ENCODE results near the gene MYH10.

The MYH10 gene

DNA sequence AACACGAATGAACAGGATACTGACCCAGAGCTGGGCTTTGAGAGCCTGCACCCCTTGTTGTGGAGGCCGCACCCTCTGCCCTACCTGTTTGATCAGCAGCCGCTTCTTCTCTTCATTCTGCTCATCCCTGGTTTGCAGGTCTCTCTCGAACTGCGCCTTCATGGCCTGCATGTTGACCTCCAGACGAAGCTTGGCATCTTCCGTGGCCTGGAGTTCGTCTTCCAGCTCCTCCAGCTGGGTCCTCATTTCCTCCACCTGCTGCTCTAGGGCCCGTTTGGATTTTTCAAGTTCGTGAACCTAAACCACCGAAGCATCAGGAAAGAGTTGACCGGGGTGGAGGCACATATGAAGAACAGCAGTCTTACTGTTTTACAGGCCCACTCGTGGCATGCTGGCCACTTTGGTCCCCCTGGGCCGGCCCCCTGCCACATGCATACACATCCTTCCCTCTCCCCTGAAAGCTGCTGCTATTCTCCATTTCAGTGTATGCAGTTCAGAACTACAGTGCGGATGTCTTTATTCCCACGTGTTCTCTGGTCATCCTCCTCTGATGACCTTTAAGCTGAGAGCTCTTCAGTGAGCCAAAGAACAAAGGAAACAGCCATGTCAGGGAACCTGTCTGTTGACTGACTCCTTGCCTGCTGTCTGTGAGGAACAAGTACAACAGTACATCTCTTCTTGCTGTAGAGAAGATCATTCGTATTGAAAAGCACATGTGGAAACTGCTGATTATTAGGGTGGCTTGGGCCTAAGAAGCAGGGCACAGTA lies 140.1 kb downstream of the MYH10 start:
- DNase-seq: no peak

DNA sequence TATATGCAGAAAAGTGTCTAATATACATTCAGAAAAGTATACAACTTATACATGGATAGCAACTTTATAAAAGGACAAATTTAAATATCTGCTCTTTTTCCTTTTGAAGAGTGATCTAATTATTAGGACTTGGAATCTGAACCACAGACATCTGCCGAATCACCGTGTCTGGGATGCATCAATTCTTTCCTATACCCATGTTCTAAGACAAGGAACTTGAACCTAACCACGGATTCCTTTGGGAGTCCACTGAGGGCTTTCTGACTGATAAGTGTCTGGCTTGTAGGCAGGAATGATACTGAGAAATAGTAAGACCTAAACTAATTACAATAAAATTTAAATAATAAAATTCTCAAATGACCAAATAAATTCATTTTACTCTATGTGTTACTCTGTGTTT lies 140.7 kb downstream of the MYH10 start:
- no peak for DNase-seq

DNA sequence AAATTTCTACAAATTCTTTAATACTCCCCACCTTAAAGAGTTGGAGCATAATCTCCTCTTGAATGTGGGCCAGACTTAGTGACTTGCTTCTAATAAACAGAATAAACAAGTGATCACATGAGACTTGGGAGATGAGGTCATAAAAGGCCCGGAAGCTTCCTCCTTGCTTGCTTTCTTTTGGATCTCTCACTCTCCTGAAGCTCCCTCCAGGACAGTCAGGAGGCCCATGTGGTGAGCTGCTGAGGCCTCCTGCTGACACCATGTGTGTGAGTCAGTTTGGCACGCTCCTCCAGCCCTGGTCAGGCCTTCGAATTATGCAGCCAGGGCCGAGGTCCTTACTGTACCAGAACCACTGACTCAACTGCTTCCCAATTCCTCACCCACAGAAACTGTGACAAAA lies 141.6 kb downstream of the MYH10 start:
- no peak for DNase-seq

DNA sequence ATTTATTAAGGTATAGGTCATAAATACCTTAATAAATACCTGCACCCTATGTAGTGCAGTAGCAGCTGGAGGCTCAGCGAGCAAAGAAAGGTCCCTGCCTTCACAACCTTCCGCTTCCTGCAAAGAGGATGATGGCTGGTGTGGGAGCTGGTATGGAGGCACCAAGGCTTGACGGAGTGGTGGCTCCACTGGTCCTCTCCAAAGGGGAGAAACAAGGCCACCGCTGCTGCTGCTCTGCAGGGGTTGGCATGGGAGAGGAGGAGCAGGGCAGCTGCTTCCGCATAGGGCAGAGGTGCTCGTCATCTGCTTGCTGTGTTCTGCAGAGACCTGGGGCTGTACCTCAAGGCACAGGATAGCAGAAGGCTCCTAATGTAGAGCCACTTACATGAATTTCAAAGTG lies 142.0 kb downstream of the MYH10 start:
- DNase-seq: no peak

DNA sequence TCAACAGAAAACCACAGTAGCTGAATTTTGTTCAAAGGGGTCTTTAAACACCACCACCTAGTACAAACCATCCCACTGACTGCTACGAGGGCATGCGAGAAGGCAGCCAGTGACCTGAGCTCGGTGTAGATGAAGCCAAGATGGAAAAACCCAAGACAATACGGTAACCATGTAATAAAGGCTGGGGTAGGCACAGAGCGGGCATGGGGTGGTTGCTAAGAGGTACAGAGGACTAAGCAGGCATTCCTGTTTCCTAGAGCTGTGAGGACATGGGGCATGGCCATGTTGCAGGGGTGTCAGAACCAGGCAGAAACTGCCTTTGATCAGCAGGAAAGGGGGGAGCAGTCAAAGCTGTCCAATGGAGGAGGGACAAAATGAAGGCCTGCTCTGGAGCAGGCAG lies 142.8 kb downstream of the MYH10 start:
- DNase-seq: no peak

DNA sequence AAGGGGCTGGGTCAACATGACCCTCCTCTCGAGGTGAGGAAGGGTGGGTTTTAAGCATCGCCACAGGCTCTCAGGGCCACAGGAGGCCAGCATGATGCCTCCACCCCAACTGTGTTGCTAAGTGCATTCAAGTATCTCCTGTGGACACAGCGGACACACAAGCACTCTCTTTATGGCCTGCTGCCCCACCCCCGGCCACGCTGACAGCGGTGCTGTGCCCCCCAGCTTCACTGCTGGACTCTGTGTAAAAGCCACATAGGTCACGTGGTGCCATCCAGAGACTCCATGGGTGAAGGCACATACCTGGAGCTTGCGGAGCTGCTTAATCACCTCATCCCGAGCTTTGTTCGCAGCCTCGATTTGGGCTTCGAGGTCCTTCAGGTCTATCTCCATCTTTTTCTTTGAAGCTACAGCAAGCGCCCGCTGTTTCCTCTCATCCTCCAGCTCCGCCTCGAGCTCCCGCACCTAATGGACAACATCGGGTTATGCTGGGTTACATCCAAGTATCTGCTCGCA lies 143.3 kb downstream of the MYH10 start:
- no peak for DNase-seq

DNA sequence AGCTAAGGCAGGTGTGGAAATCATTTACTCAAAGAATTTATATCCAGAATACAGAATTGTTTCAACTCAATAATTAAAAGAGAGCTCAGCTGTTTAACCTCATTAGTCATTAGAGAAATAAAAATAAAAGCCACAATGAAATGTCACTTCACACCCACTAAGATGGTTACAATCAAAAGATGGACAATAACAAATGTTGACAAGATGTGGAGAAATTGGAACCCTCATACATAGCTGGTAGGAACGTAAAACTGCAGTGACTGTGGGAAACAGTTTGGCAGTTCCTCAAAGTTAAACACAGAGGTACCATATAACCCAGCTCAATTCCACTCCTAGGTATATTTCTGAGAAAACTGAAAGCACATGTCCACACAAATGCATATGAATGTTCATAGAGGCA lies 145.0 kb downstream of the MYH10 start:
- DNase-seq: no peak

DNA sequence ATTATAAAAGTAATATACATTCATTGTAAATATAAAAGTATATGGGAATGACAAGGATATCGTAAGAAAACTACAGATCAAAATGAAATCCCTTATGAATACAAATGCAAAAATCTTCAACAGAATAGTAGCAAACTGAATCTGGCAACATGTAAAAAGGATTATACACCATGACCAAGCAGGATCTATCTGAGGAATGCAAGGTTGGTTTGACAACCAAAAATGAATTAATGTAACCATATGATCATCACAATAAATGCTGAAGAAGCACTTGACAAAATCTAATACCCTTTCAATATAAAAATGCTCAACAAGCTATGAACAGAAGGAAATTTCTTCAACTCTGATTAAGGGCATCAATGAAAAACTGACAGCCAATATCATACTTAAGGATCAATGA lies 146.1 kb downstream of the MYH10 start:
- no peak for DNase-seq

DNA sequence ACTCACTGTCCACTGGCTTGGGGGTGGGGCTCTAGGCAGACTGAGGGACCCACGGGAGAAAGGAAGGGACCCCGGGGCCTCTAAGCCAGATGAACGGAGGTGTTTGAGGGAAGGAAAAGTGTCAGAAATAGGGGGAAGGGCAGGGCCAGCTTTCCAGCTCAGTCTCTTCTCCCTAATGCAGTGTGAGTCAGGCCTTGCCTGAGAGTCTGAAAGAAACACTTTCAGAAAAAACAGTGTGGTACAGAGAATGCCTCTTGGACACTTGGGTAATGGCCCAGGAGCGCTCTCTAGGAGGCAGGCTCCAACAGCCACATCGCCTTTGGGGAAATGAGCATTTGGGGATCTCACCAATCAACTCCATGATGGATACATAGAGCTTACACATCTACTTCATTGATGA lies 148.0 kb downstream of the MYH10 start:
- no peak for DNase-seq

DNA sequence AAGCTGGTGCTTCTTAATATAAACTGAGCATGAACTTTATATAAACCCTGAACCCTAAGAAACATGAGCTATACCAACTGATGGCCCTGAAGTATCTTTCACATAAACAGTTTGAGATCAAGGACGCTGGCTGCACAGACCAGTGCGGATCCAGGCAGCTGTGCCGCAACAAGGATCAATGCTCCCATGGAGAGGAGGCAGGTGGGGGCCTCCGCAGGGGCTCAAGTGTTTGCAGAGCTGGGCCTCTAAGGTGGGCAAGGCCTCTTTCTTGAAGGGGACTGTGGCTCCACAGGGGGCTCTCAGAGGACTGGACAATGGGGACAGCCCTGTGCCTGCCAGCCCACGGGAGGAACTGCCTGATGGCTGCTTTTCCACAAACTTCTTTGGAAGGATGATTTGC lies 148.8 kb downstream of the MYH10 start:
- DNase-seq: no peak

DNA sequence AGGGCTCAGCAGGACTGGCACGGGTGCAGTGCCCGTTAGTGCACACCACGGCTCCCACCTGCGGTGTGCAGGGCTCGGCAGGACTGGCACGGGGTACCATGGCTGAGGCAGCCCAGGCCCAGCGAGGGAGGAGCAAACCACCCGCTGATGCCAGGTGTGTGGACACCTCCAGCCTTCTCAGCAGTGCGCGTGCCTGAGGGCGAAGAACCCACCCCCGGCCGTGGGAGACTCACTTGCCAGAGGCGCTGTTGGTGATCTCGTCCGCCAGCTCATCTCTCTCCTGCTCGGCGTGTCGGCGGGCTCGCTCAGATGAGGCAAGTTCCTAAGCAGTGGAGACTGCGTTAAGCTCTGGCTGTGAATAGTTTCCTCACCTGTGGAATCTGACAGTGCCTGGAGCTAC lies 149.4 kb downstream of the MYH10 start:
- DNase-seq: no peak

DNA sequence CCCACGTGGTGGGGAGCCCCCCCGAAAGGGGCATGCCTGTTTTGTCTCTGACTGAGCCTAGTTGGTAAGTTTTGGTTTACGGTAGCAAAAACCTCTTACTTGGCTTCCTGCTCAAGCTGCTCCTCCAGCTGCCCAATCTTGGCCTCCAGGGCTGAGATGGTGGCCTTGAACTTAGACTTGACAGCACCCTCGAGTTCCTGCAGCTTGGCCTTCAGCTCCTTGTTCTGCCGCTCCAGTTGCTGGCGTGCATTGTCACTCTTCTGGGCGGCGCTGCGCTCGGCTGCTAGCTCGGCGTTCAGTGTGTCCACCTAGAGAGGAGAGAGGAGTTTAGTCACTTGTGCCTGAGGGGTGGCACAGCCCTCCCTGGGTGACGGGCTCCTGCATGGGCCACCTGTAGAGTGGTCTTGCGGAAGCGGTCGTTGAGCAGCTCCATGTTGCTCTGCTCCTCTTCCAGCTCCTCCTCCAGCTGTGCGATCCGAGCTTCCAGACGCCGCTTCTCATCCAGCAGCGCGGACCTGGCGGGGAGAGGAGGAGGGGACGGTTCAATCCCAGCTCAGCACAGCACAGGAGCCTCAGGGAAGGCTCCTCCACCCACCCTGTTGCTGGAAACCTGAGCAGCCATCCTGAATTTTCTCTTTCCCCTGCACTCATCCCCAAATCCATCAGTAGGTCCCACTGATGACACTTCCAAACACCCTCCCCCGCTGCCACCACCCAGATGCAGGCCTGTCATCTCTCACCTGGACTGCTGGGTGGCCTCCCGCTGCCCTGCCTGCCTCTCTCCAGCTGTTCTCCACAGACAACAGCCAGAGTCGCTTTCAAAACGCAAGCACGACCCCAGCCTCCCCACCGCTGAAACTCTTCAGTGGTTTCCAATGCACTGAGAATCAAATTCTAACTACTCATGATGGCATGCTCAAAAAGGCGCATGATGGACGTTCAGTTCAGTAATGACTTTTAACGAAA lies 150.2 kb downstream of the MYH10 start:
- no peak for DNase-seq

DNA sequence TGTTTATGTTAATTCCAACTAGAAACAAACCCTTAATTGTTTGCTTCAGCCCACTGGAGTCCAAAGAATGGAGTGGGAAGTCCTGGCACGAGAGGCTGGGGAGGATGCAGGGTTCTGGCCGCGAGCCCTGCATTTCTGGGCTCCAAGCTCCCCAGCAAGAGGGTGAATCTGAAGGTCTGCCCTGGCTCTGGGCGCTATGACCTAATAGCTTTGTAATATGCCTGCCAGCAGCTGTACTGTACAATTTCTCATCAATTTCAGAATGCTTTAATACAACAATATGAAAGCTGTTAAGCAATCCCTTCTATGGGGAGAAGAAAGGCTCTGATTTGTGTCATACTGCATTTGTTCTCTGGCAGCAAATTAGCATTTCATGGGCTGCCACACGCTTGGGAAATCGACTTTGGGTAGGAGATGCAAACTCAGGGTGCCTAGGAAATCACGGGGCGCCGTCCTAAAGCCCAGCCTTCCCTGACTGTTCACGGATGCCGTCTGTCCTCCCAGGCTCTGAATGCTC lies 151.0 kb downstream of the MYH10 start:
- DNase-seq: no peak

DNA sequence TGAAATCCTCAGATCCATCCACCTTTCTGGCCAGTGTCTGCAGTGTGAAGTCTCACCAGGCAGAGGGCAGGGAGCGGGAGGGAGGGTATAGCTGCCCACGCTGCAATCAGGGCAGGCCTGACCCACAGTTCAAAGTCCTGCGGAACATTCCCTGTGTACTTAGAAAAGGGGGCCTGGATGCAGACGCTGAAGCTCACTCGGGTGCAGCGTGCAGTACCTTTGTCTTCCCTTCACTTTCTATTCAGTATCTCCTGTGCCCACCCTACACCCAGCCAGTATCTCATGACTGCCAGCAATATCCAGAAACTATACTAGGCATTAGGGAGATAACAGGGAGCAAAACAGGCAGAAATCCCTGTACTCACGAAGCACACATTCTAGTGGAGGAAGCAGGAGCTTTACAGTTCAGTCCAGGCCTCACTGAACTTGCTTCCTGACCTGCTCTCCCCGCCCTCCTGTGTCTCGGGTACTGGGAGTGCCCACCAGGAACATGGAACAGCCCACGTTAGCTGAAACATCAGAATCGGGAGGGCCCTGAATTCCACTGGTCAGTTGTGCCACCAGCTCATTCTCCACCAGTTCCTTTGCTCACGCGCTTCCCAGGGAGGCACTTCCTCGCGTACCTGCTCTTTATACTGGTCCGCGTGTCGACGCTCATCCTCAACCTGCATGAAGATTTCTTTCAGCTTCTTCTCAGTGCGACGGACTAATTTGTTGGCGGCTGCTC lies 152.6 kb downstream of the MYH10 start:
- DNase-seq: no peak

DNA sequence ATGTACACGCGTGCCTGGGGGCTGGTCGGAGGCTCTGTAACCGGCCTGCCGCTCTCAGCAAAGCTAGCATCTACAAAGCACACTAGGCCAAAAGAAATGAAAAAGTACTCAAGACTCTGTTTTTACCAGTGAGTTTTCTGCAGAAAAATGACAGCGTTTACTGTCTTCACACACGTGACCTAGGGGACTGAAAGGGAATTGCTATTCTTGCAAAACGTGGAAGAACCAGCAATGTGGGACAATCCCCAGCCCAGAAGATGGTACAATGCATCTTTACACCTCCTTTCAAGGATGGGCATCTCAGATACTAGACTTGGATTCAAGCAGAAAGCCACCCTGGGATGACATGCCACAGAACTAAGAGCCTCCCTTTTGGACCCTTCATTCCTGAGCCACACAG lies 153.4 kb downstream of the MYH10 start:
- no peak for DNase-seq

DNA sequence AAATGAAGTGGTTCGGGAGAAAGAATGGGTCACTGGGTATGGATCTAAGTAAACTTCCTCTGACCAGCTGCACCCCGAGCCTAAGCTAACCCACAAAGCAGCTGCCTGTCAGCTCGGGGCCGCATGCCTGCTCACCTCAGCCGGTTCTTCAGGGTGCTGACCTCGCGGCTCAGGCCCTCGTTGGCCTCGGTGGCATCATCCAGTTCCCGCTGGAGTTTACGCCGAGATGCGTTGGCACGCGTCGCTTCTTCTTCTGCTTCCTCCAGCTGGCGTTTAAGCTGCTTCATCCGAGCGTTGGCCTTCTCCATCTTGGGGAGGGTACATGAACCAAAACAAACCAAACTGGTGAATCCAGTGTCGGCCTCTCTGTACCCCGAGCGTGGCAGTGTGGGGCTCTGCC lies 153.8 kb downstream of the MYH10 start:
- no peak for DNase-seq

DNA sequence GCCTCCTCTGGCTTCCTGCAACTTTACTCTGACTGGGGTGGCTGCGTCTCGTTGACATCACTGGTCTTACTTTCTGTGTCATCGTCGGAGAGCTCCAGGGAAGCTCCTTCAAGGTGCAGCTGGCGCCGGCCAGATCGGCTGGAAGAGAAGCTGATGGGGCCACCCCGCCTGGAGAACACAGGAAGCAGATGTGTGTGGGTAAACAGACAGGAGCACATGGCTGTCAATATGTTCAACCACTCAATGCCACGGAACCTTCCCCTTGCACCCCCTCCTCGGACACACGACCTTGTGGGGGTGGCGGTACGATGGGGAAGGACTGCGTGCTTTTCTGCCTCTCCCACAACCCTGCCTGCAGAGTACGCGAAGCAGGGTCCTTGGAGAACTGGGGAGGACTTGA lies 154.7 kb downstream of the MYH10 start:
- no peak for DNase-seq

DNA sequence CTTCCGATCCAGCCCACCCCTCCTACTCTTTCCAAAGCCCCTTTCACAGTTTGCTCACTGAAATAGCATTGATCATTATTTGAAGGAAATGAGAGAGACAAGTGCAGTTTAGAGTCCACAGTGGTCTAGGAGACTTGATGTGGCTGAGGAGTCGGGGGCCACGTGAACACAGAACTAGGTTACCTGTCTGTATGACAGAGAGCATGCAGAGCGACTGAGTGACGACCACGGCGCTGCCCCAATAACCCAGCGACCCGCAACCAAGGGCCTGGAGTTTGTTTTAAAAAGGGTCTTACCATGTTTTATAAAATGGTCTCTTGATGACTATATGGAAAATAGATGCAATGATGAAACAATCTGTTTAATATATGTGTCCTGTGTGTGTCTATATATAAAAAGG lies 155.3 kb downstream of the MYH10 start:
- DNase-seq: no peak

DNA sequence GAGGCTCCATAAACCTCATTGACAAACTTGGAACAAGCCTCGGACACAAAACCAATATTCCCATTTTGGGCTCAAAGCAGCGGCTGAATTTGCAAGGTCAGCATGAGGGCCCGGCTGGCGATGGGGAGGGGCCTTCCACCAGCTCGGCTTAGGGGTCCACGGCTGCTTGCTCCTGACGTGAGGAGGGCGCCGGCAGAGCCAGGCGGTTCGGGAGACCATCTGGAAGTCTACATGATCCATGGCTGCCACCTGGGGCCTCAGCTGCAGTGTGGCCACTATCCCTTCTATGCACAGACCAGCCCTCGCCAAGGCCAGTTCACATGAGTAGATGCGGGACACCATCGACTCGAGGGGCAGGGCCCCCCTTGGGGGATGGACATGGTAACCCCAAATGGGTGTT lies 155.7 kb downstream of the MYH10 start:
- no peak for DNase-seq

DNA sequence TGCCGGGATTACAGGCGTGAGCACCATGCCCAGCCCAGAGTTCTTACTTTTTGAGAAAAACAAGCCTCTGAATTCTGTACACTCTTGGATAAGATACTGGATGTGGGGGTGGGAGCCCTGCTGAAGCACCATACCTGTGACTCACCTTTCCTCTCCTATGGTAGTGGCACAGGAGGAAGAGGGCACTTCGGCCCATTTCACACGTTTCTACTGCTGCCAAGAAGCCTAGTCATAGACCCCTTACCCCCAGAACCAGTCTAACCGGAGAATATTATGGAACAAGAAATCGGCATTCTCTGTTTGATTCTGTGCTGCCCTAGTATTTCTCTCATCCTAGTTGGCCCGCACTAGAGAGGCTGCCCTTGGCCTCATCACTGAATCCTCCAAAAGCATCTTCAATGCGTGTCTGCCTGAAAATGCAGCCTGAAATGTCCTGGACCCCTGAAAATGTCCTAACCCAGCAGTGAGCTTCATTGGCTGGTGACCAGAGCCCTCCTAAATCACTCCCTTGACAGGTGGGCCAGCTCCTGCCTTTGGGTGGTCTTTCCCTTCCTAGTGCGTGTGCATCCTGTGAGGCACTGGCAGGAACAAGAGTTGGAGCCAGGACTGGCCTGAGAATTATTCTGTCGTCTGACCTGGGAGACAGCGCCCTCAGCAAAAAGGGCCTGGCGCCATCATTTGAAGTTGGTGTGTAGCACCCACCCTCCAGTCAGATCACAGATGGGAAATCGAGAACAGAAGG lies 156.9 kb downstream of the MYH10 start:
- no peak for DNase-seq

DNA sequence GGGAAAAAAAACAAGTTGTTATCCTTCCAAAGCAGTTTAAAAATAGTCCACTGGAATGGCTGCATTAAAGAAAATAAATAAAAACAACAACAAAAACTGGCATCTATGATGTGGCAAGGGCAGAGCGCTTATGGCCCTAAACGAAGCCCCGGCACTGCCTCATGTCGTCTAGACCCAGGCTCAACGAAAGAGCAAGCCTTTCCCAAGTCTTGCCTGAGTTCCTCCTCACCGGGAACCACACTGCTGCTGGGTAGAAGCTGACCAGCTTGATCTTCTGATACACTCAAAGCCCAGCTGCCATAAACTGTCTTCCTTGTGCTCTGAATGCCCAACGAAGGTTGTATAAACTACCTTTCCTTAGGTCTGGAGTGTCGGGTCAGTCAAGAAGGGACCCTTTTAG lies 157.9 kb downstream of the MYH10 start:
- DNase-seq: no peak

DNA sequence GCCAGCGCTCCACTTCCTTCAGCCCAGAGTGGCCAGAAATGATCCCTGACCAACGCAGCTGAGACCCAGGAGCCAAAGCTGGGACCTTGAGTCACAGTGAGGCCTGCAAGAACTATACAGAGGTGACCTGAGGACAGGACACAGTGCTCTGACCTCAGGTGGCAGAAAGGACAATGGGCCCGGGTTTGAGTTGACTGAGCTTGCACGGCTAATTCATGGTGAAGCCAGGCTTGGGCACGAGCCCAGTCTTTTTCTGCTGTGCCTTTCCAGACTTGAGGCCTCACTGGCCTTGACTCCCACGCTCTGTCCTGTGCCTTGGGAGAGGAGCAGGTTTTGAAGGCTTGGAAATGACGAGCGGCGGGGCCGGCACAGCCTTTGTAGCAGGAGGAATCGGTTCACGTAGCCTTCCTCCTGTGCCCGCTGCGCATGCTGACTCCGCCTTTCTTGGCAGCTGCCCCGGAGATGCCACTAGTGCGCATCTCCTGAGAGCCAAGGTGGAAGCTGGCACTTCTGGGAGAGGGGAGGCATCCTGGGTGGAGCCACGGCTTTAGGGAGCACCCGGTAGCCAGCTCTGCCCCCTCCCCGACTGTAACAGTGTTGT lies 160.0 kb downstream of the MYH10 start:
- no peak for DNase-seq
